ENCODE measurements around the gene ELN. TPM values are rescaled to one million over a fixed set of nuclear protein-coding genes. Genes with fewer than 3 reads are reported as not detected.

The ELN gene
- total and polyA plus RNA-seq, 2 donors (not counting 1 experiment from before 2014, with no cell fraction given), result 2.1 to 11.0 TPM

- Histone ChIP-seq H2AFZ (ENCODE audit: low read length) (no peak overlapping the region), H3K4me1 (ENCODE audit: control insufficient read depth, extremely low read depth, insufficient read depth, low read length) (peaks cover 6% of the 10 kb centered on the region), H4K20me1 (ENCODE audit: control insufficient read depth, extremely low read depth, insufficient read depth, low read length) (no peaks in the 10 kb centered on the region), H3K4me3 (replicated peaks in 1 of 4; ENCODE audit: control extremely low read depth in 1 of 4, insufficient read depth in 1 of 4, low read depth in 3 of 4, low read length in 4 of 4) (no peak overlapping the region), H3K9me3 (ENCODE audit: control insufficient read depth, insufficient read depth, low read depth, low read length) (no peaks in the 10 kb centered on the region), H3K36me3 (ENCODE audit: control insufficient read depth, insufficient read depth, low read length) (no peaks in the 10 kb centered on the region), H3K27me3 (ENCODE audit: control insufficient read depth, insufficient read depth, low read length) (no peaks in the 10 kb centered on the region), H3K4me2 (ENCODE audit: extremely low read depth, insufficient read depth, low read length) (no peak overlapping the region), H3K9ac (ENCODE audit: insufficient read depth, low read length) (no peak overlapping the region), H3K27ac (ENCODE audit: insufficient read depth, low read length) (no peak overlapping the region), H3K79me2 (ENCODE audit: control insufficient read depth, insufficient read depth, low read length) (no peaks in the 10 kb centered on the region)
- TF ChIP-seq CTCF (conservative IDR thresholded peaks at IDR 0.05 in 1 of 2, IDR thresholded peaks at IDR 0.05 in 1 of 2; ENCODE audit: low read depth in 1 of 2, low read length in 2 of 2) (no peak), EZH2 (IDR thresholded peaks at IDR 0.05; ENCODE audit: low read length, missing control alignments) (no peak)
- DNase-seq (ENCODE audit: low read depth in 2 of 2), result no peak
Observed at GRCh38 chr7:74038194-74038961, 10.4 kb downstream of the ELN start.

GRCh38 chr7:74039337-74039736 lies 11.4 kb downstream of the ELN start:
- Histone ChIP-seq H3K4me2 (ENCODE audit: extremely low read depth, insufficient read depth, low read length) (no peak overlapping the region), H3K36me3 (ENCODE audit: control insufficient read depth, insufficient read depth, low read length) (no peaks in the 10 kb centered on the region), H2AFZ (ENCODE audit: low read length) (no peak overlapping the region), H3K27ac (ENCODE audit: insufficient read depth, low read length) (no peak overlapping the region), H3K9me3 (ENCODE audit: control insufficient read depth, insufficient read depth, low read depth, low read length) (no peaks in the 10 kb centered on the region), H3K27me3 (ENCODE audit: control insufficient read depth, insufficient read depth, low read length) (no peaks in the 10 kb centered on the region), H3K9ac (ENCODE audit: insufficient read depth, low read length) (no peak overlapping the region), H4K20me1 (ENCODE audit: control insufficient read depth, extremely low read depth, insufficient read depth, low read length) (no peaks in the 10 kb centered on the region), H3K4me1 (ENCODE audit: control insufficient read depth, extremely low read depth, insufficient read depth, low read length) (no peaks in the 10 kb centered on the region), H3K79me2 (ENCODE audit: control insufficient read depth, insufficient read depth, low read length) (no peaks in the 10 kb centered on the region), H3K4me3 (replicated peaks in 1 of 4; ENCODE audit: control extremely low read depth in 1 of 4, insufficient read depth in 1 of 4, low read depth in 3 of 4, low read length in 4 of 4) (no peak overlapping the region)
- TF ChIP-seq EZH2 (IDR thresholded peaks at IDR 0.05; ENCODE audit: low read length, missing control alignments), result no peak
- TF ChIP-seq CTCF (conservative IDR thresholded peaks at IDR 0.05 in 1 of 2, IDR thresholded peaks at IDR 0.05 in 1 of 2; ENCODE audit: low read depth in 1 of 2, low read length in 2 of 2), result no peak
- no peak for DNase-seq (ENCODE audit: low read depth in 2 of 2)

- Histone ChIP-seq H3K4me2 (ENCODE audit: extremely low read depth, insufficient read depth, low read length) (no peak overlapping the region), H4K20me1 (ENCODE audit: control insufficient read depth, extremely low read depth, insufficient read depth, low read length) (no peaks in the 10 kb centered on the region), H3K4me3 (replicated peaks in 1 of 4; ENCODE audit: control extremely low read depth in 1 of 4, insufficient read depth in 1 of 4, low read depth in 3 of 4, low read length in 4 of 4) (no peak overlapping the region), H3K36me3 (ENCODE audit: control insufficient read depth, insufficient read depth, low read length) (no peaks in the 10 kb centered on the region), H3K79me2 (ENCODE audit: control insufficient read depth, insufficient read depth, low read length) (no peaks in the 10 kb centered on the region), H3K27me3 (ENCODE audit: control insufficient read depth, insufficient read depth, low read length) (no peaks in the 10 kb centered on the region), H3K27ac (ENCODE audit: insufficient read depth, low read length) (no peak overlapping the region), H3K9me3 (ENCODE audit: control insufficient read depth, insufficient read depth, low read depth, low read length) (no peaks in the 10 kb centered on the region), H2AFZ (ENCODE audit: low read length) (no peak overlapping the region), H3K4me1 (ENCODE audit: control insufficient read depth, extremely low read depth, insufficient read depth, low read length) (no peaks in the 10 kb centered on the region), H3K9ac (ENCODE audit: insufficient read depth, low read length) (no peak overlapping the region)
- TF ChIP-seq CTCF (conservative IDR thresholded peaks at IDR 0.05 in 1 of 2, IDR thresholded peaks at IDR 0.05 in 1 of 2; ENCODE audit: low read depth in 1 of 2, low read length in 2 of 2) (no peak), EZH2 (IDR thresholded peaks at IDR 0.05; ENCODE audit: low read length, missing control alignments) (no peak)
- no peak for DNase-seq (ENCODE audit: low read depth in 2 of 2)
Observed at GRCh38 chr7:74040101-74040790, 12.3 kb downstream of the ELN start.

Data from fibroblast of lung (primary cell).